ENCODE measurements around the gene LRR1.

The LRR1 gene

DNA sequence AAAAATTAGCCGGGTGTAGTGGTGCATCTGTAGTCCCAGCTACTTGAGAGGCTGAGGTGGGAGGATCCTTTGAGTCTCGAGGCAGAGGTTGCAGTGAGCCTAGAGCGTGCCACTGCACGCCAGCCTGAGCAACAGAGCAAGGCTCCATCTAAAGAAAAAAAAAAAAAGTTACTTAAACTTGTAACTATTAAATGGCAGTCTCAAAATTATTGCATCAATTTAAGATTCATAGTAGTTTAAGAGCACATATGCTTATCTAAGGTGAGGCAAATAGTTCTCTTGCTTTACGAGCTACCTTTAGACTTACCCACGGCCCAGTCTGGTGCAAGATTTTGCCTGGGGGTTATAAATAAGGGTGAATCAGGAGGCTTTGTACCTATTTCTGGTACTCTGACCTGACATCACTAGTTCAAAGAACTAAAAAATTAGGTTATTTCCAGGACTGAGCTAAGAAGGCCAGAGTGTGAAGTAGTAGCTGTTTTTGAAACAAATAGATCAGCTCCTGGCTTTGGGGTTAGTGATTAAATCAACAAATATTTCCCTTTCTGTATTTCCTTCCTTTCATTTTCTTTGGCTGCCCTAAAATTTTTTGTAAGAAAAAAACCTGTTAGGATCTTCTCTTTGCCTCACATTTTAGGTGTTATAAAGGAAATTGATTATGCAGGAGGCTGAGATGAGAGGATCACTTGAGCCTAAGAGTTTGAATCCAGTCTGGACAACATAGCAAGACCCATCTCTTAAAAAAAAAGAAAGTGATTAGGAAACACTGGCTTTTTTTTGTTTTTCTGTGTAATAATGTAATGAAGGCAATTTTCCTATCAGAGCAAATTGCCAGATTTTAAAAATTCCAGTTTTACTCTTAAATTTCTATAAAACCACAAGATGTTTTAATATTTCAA is 25.4 kb downstream of the LRR1 start:
- TF ChIP-seq EZH2 (IDR thresholded peaks at IDR 0.05) (no peak), POLR2AphosphoS5 (IDR thresholded peaks at IDR 0.05; ENCODE audit: borderline replicate concordance, low read depth, low read length) (no peak), FOXP2 (optimal IDR thresholded peaks at IDR 0.05; ENCODE audit: control extremely low read depth, extremely low read length, insufficient read depth) (no peak)
- DNase-seq (ENCODE audit: low read depth, low spot score), result no peak
- peak overlapping the region; percentile 91 for H3K27ac ChIP-seq
- H3K36me3 ChIP-seq (ENCODE audit: insufficient read depth, low read length), result peaks cover under 1% of the 10 kb centered on the region
- H3K9ac ChIP-seq (ENCODE audit: insufficient read length), result peak overlapping the region; percentile 7
- H3K9me3 ChIP-seq (ENCODE audit: low read depth, low read length), result no peaks in the 10 kb centered on the region
- peak overlapping the region; percentile 92 for H3K4me3 ChIP-seq

DNA sequence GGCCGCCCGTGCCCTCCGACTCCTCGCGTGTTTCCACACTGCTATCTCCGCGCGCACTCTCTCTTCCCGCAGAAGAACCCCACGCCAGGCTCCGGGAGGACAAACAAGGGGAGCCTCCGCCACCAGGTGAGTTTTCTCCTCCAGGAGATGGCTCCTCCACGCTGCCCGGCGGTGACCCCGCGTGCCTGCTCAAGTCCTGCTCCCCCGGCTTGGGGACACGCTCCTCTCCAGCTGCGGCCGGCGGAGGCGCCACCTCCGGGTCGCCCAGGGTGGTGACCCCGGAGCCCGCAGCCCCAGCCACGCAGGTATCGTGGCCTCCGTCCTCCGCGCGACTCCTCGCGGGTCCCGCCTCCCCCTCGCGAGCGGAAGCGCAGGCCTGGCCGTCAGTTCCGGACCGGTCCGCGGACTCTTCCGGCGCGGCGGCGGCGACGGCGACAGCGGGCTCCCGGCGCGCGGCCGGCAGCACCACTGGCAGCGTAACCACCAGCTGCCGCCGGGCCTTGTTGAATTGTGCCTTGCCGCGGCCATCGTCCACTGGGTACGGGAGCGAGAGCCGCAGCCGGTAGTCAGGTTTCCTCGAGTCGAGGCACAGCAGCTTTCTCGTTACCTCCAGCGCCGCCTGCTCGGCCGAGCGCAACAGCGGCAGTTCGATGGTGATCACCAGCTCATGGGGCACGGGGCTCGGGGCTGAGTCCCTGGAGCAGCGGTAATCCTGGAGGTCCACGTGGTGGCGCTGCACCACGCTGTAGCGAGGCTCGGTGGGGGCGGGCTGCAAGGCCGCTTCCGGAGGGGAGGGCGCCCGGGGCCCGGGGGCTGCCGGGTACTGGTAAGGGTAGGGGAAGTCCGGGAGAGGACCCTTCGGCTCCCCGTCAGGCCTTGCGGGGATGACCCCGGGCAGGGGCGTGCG is 35.2 kb downstream of the LRR1 start:
- Histone ChIP-seq H3K9me3 (ENCODE audit: low read depth, low read length) (no peaks in the 10 kb centered on the region), H3K27ac (peak overlapping the region; percentile 87), H3K9ac (ENCODE audit: insufficient read length) (peak overlapping the region; percentile 90), H3K4me3 (peak overlapping the region; percentile 83), H3K36me3 (ENCODE audit: insufficient read depth, low read length) (no peaks in the 10 kb centered on the region)
- DNase-seq (ENCODE audit: low read depth, low spot score), result peak; percentile 75
- TF ChIP-seq POLR2AphosphoS5 (IDR thresholded peaks at IDR 0.05; ENCODE audit: borderline replicate concordance, low read depth, low read length), result peak; percentile 84
- peak; percentile 50 for TF ChIP-seq FOXP2 (optimal IDR thresholded peaks at IDR 0.05; ENCODE audit: control extremely low read depth, extremely low read length, insufficient read depth)
- no peak for TF ChIP-seq EZH2 (IDR thresholded peaks at IDR 0.05)

DNA sequence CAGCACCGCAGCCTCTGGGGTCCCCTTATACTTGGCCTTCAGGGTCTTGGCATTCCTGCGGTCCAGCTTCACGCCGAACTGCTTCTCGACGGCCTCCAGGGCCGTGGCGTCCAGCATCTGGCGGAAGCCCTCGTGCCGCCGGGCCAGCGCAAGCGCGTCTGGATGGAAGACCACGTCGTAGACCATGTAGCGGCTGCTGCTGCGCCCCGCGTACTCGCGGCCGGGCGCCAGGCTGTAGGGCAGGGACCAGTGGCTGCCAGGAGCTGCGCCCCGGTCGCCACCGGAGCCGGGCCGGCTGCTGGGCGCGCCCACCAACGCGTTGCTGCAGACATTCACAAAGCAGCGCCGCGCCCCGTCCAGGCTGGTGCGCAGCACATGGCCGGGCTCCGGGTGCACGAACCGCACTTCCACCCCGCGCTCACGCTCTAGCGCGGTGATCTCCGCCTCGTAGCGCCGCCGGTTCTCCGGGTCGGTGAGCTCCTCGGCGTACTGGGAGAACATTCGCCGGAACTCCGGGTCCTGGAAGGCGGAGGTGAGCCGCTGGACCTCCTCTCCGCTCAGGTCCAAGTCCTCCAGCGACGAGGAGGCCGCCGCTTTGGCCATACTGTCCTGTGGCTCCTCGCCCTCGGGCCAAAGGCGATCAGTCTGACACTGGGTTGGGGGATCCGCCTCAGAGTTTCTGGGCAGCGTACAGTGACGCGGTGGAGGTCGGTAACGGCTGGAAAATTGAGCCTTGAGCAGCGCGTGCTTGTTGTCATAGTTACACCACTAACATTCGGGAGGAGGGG is 36.0 kb downstream of the LRR1 start, which contains the start of gene DNAAF2:
Gene DNAAF2 (minus strand): TSS at position 698 of the 788 bp plus-strand sequence. CDS start 95 bp downstream, at position 603.
- no peaks in the 10 kb centered on the region for H3K9me3 ChIP-seq (ENCODE audit: low read depth, low read length)
- TF ChIP-seq EZH2 (IDR thresholded peaks at IDR 0.05) (no peak), FOXP2 (optimal IDR thresholded peaks at IDR 0.05; ENCODE audit: control extremely low read depth, extremely low read length, insufficient read depth) (peak; percentile 3), POLR2AphosphoS5 (IDR thresholded peaks at IDR 0.05; ENCODE audit: borderline replicate concordance, low read depth, low read length) (no peak; the same call in 1 of the 2 replicates)
- peak within 1 kb of the TSS; percentile 90 for H3K9ac ChIP-seq (ENCODE audit: insufficient read length)
- no peaks in the 10 kb centered on the region for H3K36me3 ChIP-seq (ENCODE audit: insufficient read depth, low read length)
- no peak for DNase-seq (ENCODE audit: low read depth, low spot score)
- H3K27ac ChIP-seq, result peak within 1 kb of the TSS; percentile 87
- H3K4me3 ChIP-seq, result peak within 1 kb of the TSS; percentile 83

DNA sequence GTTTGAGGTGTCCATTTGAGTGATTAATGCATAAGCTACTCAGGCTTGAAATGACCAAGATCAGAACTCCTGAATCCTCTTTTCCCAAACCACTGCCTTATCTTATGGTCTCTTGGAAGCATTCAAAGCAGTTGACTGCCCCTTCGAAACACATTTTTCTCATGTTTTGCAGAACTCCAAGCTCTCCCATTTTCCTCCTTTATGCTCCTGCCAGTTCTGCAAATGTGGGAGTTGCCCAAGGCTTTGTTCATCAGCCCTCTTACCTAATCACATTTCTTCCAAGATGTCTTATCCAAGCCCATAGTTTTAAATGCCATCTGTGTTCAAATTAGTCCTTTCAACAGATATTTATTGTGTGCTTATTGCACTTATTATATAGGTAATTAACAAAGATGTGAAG is 38.1 kb downstream of the LRR1 start:
- Histone ChIP-seq H3K9ac (ENCODE audit: insufficient read length) (no peak overlapping the region), H3K27ac (no peak overlapping the region)

DNA sequence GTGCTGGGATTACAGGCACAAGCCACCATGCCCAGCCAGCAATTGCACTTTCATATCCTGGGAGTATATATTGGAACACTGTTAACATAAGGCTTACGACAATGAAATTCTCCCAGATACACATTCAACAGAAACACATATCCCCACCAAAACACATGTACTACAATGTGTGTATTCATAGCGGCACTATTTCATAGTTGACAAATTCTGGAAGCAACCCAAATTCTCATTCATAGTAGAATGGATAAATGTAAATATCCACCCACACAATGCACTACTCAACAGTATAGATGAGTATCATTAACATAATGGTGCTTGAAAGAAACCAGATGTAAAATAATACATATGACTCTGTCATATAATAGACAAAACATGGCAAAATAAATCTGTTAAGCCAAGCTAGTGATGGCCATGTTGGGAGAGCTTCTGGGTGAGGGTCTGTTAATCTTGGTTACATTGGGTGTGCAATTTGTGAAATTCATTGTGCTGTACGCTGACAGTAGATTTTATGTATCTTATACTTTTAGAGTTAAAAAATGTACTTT is 38.9 kb downstream of the LRR1 start:
- Histone ChIP-seq H3K4me3 (no peak overlapping the region), H3K9me3 (ENCODE audit: low read depth, low read length) (no peaks in the 10 kb centered on the region), H3K36me3 (ENCODE audit: insufficient read depth, low read length) (0 out of 2 replicates have a peak, but pooled peaks cover 7% of the 10 kb centered on the region), H3K9ac (ENCODE audit: insufficient read length) (no peak overlapping the region), H3K27ac (no peak overlapping the region; the same call in 1 of the 2 replicates)
- DNase-seq (ENCODE audit: low read depth, low spot score), result no peak
- TF ChIP-seq POLR2AphosphoS5 (IDR thresholded peaks at IDR 0.05; ENCODE audit: borderline replicate concordance, low read depth, low read length), result no peak
- TF ChIP-seq FOXP2 (optimal IDR thresholded peaks at IDR 0.05; ENCODE audit: control extremely low read depth, extremely low read length, insufficient read depth), result no peak
- no peak for TF ChIP-seq EZH2 (IDR thresholded peaks at IDR 0.05)

More for the DNA sequence above, 38.1 kb downstream of the LRR1 start:
- TF ChIP-seq EZH2 (IDR thresholded peaks at IDR 0.05) (no peak), POLR2AphosphoS5 (IDR thresholded peaks at IDR 0.05; ENCODE audit: borderline replicate concordance, low read depth, low read length) (no peak), FOXP2 (optimal IDR thresholded peaks at IDR 0.05; ENCODE audit: control extremely low read depth, extremely low read length, insufficient read depth) (no peak)
- DNase-seq (ENCODE audit: low read depth, low spot score), result no peak
- H3K36me3 ChIP-seq (ENCODE audit: insufficient read depth, low read length), result 0 out of 2 replicates have a peak, but pooled peaks cover 4% of the 10 kb centered on the region
- H3K4me3 ChIP-seq, result no peak overlapping the region
- no peaks in the 10 kb centered on the region for H3K9me3 ChIP-seq (ENCODE audit: low read depth, low read length)

DNA sequence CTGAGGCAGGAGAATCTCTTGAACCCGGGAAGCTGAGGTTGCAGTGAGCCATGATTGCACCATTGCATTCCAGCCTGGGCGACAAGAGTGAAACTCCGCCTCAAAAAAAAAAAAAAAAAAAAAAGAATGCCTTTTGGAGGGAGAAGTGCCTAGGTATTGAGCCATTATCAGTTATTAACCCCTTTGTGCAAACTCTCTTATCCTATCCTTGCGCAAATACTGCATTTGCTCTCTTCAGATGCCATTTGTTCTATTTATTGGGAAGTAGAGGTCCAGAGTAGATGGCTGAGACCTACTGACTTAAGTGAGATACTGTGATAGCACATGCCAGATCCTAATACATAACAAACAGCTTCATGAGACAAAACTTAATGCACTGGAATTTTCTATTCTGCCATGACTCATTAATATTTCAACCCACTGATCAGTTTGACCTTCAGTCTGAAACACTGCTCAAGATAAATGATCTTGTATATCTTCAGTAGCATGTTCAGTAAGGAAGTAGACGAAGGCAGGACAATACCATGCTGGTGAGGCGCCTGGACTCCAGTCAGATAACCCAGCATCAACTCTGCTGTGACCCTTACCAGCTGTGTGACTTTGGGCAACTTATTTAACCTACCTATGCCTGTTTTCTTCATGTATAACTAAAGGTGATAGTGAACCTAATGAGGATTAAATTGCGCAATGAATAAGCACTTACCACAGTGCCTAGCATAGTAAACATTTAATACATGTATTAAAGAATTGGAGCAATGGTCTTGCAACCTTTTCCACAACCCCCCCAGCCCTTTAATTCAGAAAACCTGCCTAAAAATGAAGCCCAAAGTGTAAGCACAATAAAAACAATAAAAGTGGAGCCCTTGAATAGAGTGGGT is 42.0 kb downstream of the LRR1 start:
- Histone ChIP-seq H3K36me3 (ENCODE audit: insufficient read depth, low read length) (peaks cover 13% of the 10 kb centered on the region; the same call in 1 of the 2 replicates), H3K4me3 (no peak overlapping the region), H3K9ac (ENCODE audit: insufficient read length) (no peak overlapping the region), H3K9me3 (ENCODE audit: low read depth, low read length) (no peaks in the 10 kb centered on the region), H3K27ac (peak overlapping the region; percentile 5; the same call in 1 of the 2 replicates)
- no peak for DNase-seq (ENCODE audit: low read depth, low spot score)
- TF ChIP-seq FOXP2 (optimal IDR thresholded peaks at IDR 0.05; ENCODE audit: control extremely low read depth, extremely low read length, insufficient read depth) (no peak), POLR2AphosphoS5 (IDR thresholded peaks at IDR 0.05; ENCODE audit: borderline replicate concordance, low read depth, low read length) (no peak), EZH2 (IDR thresholded peaks at IDR 0.05) (no peak)

Measured in SK-N-MC (cell line).